ENCODE measurements around the gene RFTN1. TPM values are rescaled to one million over a fixed set of nuclear protein-coding genes. Genes with fewer than 3 reads are reported as not detected.

Gene RFTN1
- total and polyA plus RNA-seq, 2 of the 8 experiments (the other 6 are each of a cell fraction or from before 2014, with no cell fraction given): 4.6 to 6.7 TPM

GRCh38 chr3:16366581-16366980 lies 146.9 kb downstream of the RFTN1 start:
- Histone ChIP-seq H2BK15ac (ENCODE audit: low read length) (no peak overlapping the region), H4K20me1 (replicated peaks in 1 of 2; ENCODE audit: control insufficient read depth in 1 of 2, insufficient read depth in 2 of 2, low read length in 2 of 2) (no peaks in the 10 kb centered on the region), H3K27ac (ENCODE audit: low read depth, low read length) (no peak overlapping the region), H3K4ac (replicated peaks; ENCODE audit: insufficient read length, low read depth, low read length) (no peak overlapping the region), H3K4me2 (ENCODE audit: insufficient read depth in 1 of 2, low read depth in 2 of 2, low read length in 2 of 2) (no peak overlapping the region), H4K8ac (ENCODE audit: extremely low read depth, insufficient read depth, low read length) (no peak overlapping the region), H3K4me3 (ENCODE audit: extremely low read depth in 1 of 4, insufficient read depth in 2 of 4, low read depth in 3 of 4, low read length in 4 of 4) (no peak overlapping the region), H3K23me2 (ENCODE audit: low read depth, low read length) (no peaks in the 10 kb centered on the region), H2BK20ac (ENCODE audit: low read length) (no peak overlapping the region), H4K5ac (ENCODE audit: insufficient read length, low read depth, low read length) (no peak overlapping the region), H2BK12ac (ENCODE audit: low read depth, low read length) (peak overlapping the region; percentile 40; the same call in 1 of the 2 replicates), H3K23ac (ENCODE audit: insufficient read length) (no peak overlapping the region), H2AFZ (ENCODE audit: low read length) (no peak overlapping the region), H3K14ac (ENCODE audit: insufficient read length) (no peak overlapping the region), H3K9me3 (ENCODE audit: insufficient read depth in 2 of 2, low read depth in 1 of 2, low read length in 1 of 2) (no peaks in the 10 kb centered on the region), H3K79me1 (ENCODE audit: low read depth, low read length) (no peaks in the 10 kb centered on the region), H3K79me2 (ENCODE audit: control insufficient read depth in 1 of 2, insufficient read depth in 2 of 2, low read length in 2 of 2) (no peaks in the 10 kb centered on the region), H2BK5ac (ENCODE audit: low read depth, low read length) (no peak overlapping the region), H2BK120ac (replicated peaks; ENCODE audit: low read depth, low read length) (no peak overlapping the region), H3K27me3 (replicated peaks in 1 of 4; ENCODE audit: control insufficient read depth in 3 of 4, extremely low read depth in 1 of 4, insufficient read depth in 3 of 4, low read length in 3 of 4) (no peaks in the 10 kb centered on the region), H3K4me1 (replicated peaks in 1 of 4; ENCODE audit: control insufficient read depth in 3 of 4, insufficient read depth in 4 of 4, low read length in 3 of 4) (peaks cover 9 to 23% (median 14%) of the 10 kb centered on the region in 4 experiments), H2AK5ac (ENCODE audit: low read depth, low read length) (no peak overlapping the region; the same call in 1 of the 2 replicates), H3K36me3 (ENCODE audit: control insufficient read depth in 2 of 4, insufficient read depth in 4 of 4, low read length in 3 of 4) (no peaks in the 10 kb centered on the region), H3K56ac (replicated peaks; ENCODE audit: insufficient read length, low read depth, low read length) (no peak overlapping the region), H3K18ac (ENCODE audit: extremely low read depth, low read length) (no peak overlapping the region), H3K9ac (replicated peaks in 1 of 4; ENCODE audit: extremely low read depth in 1 of 4, low read depth in 3 of 4, low read length in 3 of 4) (no peak overlapping the region), H4K91ac (replicated peaks; ENCODE audit: insufficient read length, low read length) (no peak overlapping the region)
- 50% methylated on average over 5 of the region's 5 CpGs; no CpG with 5 or more reads in 1 of the 2 experiments for WGBS, 2 experiments (ENCODE audit: extremely low coverage in 1 of 2, insufficient coverage in 1 of 2, insufficient read length in 1 of 2, insufficient replicate concordance in 2 of 2, low coverage in 1 of 2, low lambda C conversion rate in 2 of 2, missing lambda C conversion rate in 1 of 2)
- CTCF ChIA-PET (ENCODE audit: partially characterized antibody): interaction anchor here (0.6 to 2.6 kb wide), 49 partner anchors 8 to 234 kb away, joined by 3 to 26 read pairs (median 5); partner anchors contain the start of gene RFTN1
- DNase-seq (ENCODE audit: low read depth in 1 of 2, low spot score in 2 of 2) (no peak), FAIRE-seq (no peak)
- POLR2A ChIA-PET (ENCODE audit: partially characterized antibody): interaction anchor here (1.0 kb wide), 1 partner anchor 9 kb away, joined by 4 read pairs; no protein-coding TSS in a partner anchor
- no peak for TF ChIP-seq CREB1 (IDR thresholded peaks at IDR 0.05)
- peak; percentile 68 to 74 for TF ChIP-seq RAD21 (IDR thresholded peaks at IDR 0.05 in 1 of 2, conservative IDR thresholded peaks at IDR 0.05 in 1 of 2; ENCODE audit: low read depth in 2 of 2, low read length in 2 of 2)
- TF ChIP-seq BACH1 (IDR thresholded peaks at IDR 0.05; ENCODE audit: low read length): no peak
- TF ChIP-seq TCF12 (IDR thresholded peaks at IDR 0.05; ENCODE audit: low read depth, low read length): no peak
- no peak for TF ChIP-seq TAF1 (IDR thresholded peaks at IDR 0.05; ENCODE audit: low read depth, low read length)
- peak; percentile 51 to 75 (median 62) for TF ChIP-seq CTCF (IDR thresholded peaks at IDR 0.05; ENCODE audit: control extremely low read depth in 1 of 3, insufficient read depth in 1 of 3, low read depth in 1 of 3, low read length in 3 of 3)
- TF ChIP-seq CEBPB (IDR thresholded peaks at IDR 0.05; ENCODE audit: low read depth, low read length): no peak
- TF ChIP-seq EGR1 (IDR thresholded peaks at IDR 0.05; ENCODE audit: borderline replicate concordance, low read depth, low read length): no peak
- TF ChIP-seq RNF2 (IDR thresholded peaks at IDR 0.05; ENCODE audit: borderline replicate concordance, low read depth, low read length, missing control alignments, poor library complexity, severe bottlenecking): no peak
- no peak for TF ChIP-seq POLR2AphosphoS5 (IDR thresholded peaks at IDR 0.05; ENCODE audit: low read depth, low read length)
- no peak for TF ChIP-seq GABPA (IDR thresholded peaks at IDR 0.05; ENCODE audit: borderline replicate concordance, insufficient read depth, low read length)
- TF ChIP-seq CHD1 (IDR thresholded peaks at IDR 0.05; ENCODE audit: low read depth, low read length): no peak

Data from H1 (cell line).